Activated naive CD4-positive, alpha-beta T cell treated with anti-CD3 and anti-CD28 coated beads, Interleukin-2, amount 10 ng/mL, durations not matched to agents 5 hours and 36 hours (primary cell): ENCODE measurements around the gene GJC1. TPM values are rescaled to one million over a fixed set of nuclear protein-coding genes. Genes with fewer than 3 reads are reported as not detected.

Source experiments
- total RNA-seq, 2 experiments: library from RNA; stranded (reverse); gene quantifications; one replicate each; pipeline ENCODE4 v1.2.3, GENCODE V29; 2021

Gene GJC1
- 1 to 10 TPM; 2.3 to 2.7 TPM for total RNA-seq

DNA sequence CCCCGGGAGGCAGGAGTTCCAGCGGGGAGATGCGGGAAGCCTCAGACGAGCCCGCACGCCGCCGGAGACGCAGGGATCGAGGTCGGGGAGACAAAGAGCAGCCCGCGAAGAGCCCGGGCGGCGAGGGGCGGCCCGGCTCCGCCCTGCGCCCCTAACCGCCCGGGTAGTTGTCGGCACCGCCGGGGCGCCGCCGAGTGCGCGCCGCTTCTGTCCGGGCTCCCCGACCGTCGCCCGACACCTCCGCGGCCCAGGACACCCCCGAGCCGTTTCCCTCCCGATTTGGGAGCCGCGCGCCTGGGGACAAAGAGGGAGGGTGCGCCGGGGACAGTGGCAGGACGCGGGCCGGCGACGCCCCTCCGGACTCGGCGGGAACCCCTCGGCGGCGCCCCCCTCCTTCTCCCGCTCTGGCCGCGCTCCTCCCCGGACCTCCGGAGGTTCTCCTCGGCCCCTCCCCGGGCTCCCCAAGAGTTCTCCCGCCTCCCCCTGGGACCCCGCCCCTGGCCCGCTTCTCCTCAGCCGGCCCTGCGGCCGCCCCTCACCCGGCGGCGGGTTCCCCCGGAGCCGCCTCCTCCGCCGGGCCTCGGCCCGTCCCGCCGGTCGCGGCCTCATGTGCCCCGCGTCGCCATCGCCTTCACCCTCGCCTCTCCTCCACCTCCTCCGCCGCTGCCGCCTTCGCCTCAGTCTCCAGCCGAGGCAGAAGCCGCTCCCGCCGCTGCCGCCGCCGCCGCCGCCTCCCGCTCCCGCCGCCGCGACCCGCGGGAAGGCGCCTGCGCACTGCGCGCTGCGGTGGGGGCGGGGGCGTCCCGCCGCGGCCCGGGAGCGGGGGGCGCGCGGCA lies at the start of gene GJC1:
Gene GJC1, minus strand, starts transcription at position 765 of the 836 bp plus-strand sequence. CDS start 24,470 bp downstream, outside the sequence.

DNA sequence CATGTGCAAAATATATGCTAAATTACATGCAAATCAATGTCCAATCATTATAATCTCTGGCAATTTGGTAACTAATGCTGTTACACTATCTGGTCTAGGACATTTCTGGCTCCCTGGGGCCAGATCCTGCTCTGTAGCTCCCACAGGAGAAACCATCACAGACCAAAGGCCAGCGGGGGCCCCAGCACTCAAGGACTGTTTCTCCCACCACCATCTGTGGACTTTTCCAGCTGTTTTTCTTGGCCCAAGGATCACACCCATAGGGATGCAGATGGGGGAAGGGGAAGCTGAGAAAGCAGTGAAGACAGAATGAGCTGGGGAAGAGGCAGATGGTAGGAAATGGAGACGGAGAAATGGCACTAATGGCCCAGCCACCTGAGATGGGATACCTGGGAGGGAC lies 17.5 kb upstream of the GJC1 start, which contains the start of gene HIGD1B:
Gene HIGD1B, plus strand, starts transcription at position 298 of the 400 bp plus-strand sequence. CDS start 270 bp downstream, outside the sequence.

DNA sequence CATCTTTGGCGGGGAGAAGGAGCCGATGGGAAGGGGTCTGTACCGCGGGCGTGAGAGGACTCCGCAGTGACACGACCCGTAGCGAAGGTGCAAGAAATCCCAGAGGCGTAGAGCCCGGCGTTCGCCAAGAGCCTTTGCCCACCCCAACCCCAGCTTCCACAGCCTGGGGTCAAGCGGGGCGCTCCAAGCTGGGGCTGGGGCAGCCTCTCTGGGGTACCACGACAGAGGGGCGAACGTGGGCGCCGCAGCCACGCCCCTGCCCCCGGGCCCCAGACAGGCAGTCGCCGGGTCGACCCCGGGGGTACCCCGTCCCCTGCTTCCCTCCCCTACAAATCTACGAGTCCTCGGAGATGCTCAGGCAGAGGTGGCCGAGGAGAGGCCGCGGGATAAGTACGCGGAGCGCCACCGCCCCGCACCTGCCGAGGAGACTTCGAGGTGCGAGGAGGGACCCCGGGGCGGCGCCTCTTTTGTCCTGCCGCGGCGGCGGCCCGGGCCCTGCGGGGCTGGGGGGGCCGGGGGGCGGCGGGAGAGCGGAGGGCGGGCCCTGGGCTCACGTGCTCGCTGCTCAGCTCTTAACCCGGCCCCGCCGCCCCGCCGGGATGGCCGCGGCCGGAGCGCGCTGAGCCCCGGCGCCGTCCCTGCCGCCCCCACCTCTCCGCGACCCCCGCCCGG lies 71.5 kb downstream of the GJC1 start, which contains the start of gene ADAM11:
Gene ADAM11, plus strand, starts transcription at position 575 of the 672 bp plus-strand sequence. CDS start 212 bp downstream, outside the sequence.

Other genes with a start within 250 kb of the GJC1 start
- under 1 TPM; 0.08 to 0.36 TPM for gene MEIOC, start 173.8 kb downstream of the GJC1 start, total RNA-seq
- 10 to 100 TPM; 22.3 to 23.2 TPM for gene CCDC43, start 140.5 kb downstream of the GJC1 start, total RNA-seq
- gene DBF4B, start 121.6 kb downstream of the GJC1 start, total RNA-seq, result 10 to 100 TPM; 18.3 to 20.5 TPM
- gene ADAM11, start 71.3 kb downstream of the GJC1 start, total RNA-seq, result under 1 TPM; 0.33 to 0.46 TPM
- not detected for gene HIGD1B, start 17.6 kb upstream of the GJC1 start, total RNA-seq
- 100 to 1,000 TPM; 103 TPM for gene EFTUD2, start 69.2 kb upstream of the GJC1 start, total RNA-seq
- gene GFAP, start 85.2 kb upstream of the GJC1 start, total RNA-seq, result not detected
- 10 to 100 TPM; 55.4 to 62.1 TPM for gene KIF18B, start 117.5 kb upstream of the GJC1 start, total RNA-seq
- 1 to 10 TPM; 1.1 TPM for gene C1QL1, start 138.0 kb upstream of the GJC1 start, total RNA-seq
- gene DCAKD, start 221.3 kb upstream of the GJC1 start, total RNA-seq, result 10 to 100 TPM; 28.7 to 28.9 TPM
- 100 to 1,000 TPM; 108 to 116 TPM for gene NMT1, start 231.0 kb upstream of the GJC1 start, total RNA-seq